H1 (cell line): ENCODE results near the gene LOC101059915.

Experiments used
- CTCF ChIA-PET: fragments of 300-600 bp; sonication (Branson Sonifier 250); formaldehyde crosslinking; loops from one replicate; lab custom pipeline; 2021; ENCODE audit not compliant: partially characterized antibody; lab: Charles Lee
- POLR2A ChIA-PET: fragments of 300-600 bp; sonication (Branson Sonifier 250); formaldehyde crosslinking; loops from one replicate; lab custom pipeline; 2021; ENCODE audit warnings: inconsistent platforms; ENCODE audit not compliant: partially characterized antibody; lab: Charles Lee
- DNase-seq, 2 experiments: peaks; one replicate each; pipeline versions ENCODE4 v3.0.0 to v3.0.0-alpha.2; 2010 to 2022; ENCODE audit warnings: low spot score in 2 of 2, low read depth in 1 of 2, mixed read lengths in 1 of 2
- FAIRE-seq: peaks from 2 replicates; lab custom pipeline; 2011; peaks lifted over from hg19 to GRCh38; lab: Jason Lieb, UNC
- H2AFZ ChIP-seq: 2 replicates; pipeline ENCODE4 v1.8.1; 2012; ENCODE audit warnings: low read length, inconsistent platforms
- H2AK5ac ChIP-seq: 2 replicates; pipeline ENCODE4 v1.6.1; 2013; ENCODE audit warnings: low read depth, low read length
- H2BK120ac ChIP-seq: replicated peaks from 2 replicates; pipeline ENCODE3; 2013; ENCODE audit warnings: low read depth, low read length, inconsistent platforms
- H2BK12ac ChIP-seq: 2 replicates; pipeline ENCODE4 v1.6.1; 2013; ENCODE audit warnings: low read depth, low read length
- H2BK15ac ChIP-seq: 2 replicates; pipeline ENCODE4 v1.6.1; 2013; ENCODE audit warnings: low read length
- H2BK20ac ChIP-seq: 2 replicates; pipeline ENCODE4 v1.6.1; 2013; ENCODE audit warnings: low read length
- H2BK5ac ChIP-seq: 2 replicates; pipeline ENCODE4 v1.6.1; 2013; ENCODE audit warnings: low read depth, low read length
- H3K14ac ChIP-seq: 2 replicates; pipeline ENCODE4 v1.6.1; 2013; ENCODE audit warnings: inconsistent platforms; ENCODE audit not compliant: insufficient read length
- H3K18ac ChIP-seq: 2 replicates; pipeline ENCODE4 v1.6.1; 2013; ENCODE audit warnings: low read length; ENCODE audit errors: extremely low read depth
- H3K23ac ChIP-seq: 2 replicates; pipeline ENCODE4 v1.6.1; 2013; ENCODE audit warnings: inconsistent platforms; ENCODE audit not compliant: insufficient read length
- H3K23me2 ChIP-seq: 2 replicates; pipeline ENCODE4 v1.6.1; 2013; ENCODE audit warnings: low read depth, low read length
- H3K27ac ChIP-seq: 2 replicates; pipeline ENCODE4 v1.6.1; 2011; ENCODE audit warnings: low read depth, low read length, inconsistent platforms
- H3K27me3 ChIP-seq, 4 experiments: replicated peaks in 1 of 4; 1 replicate in 1 of 4; 2 replicates in 3 of 4; pipeline versions ENCODE4 v1.6.1 to v1.8.1; 2011 to 2013; ENCODE audit warnings: low read length in 3 of 4, mild to moderate bottlenecking in 3 of 4, inconsistent platforms in 2 of 4, mixed read lengths in 2 of 4, moderate library complexity in 1 of 4; ENCODE audit not compliant: control insufficient read depth in 3 of 4, insufficient read depth in 3 of 4; ENCODE audit errors: extremely low read depth in 1 of 4
- H3K36me3 ChIP-seq, 4 experiments: 2 replicates each; pipeline versions ENCODE4 v1.6.1 to v1.8.1; 2011 to 2013; ENCODE audit warnings: mild to moderate bottlenecking in 4 of 4, low read length in 3 of 4, moderate library complexity in 2 of 4, control low read depth in 1 of 4, inconsistent platforms in 1 of 4; ENCODE audit not compliant: insufficient read depth in 4 of 4, control insufficient read depth in 2 of 4
- H3K4ac ChIP-seq: replicated peaks from 2 replicates; pipeline ENCODE3; 2013; ENCODE audit warnings: low read length, low read depth, mixed read lengths, inconsistent platforms; ENCODE audit not compliant: insufficient read length
- H3K4me1 ChIP-seq, 4 experiments: replicated peaks in 1 of 4; 1 replicate in 1 of 4; 2 replicates in 3 of 4; pipeline versions ENCODE4 v1.6.1 to v1.8.1; 2011 to 2013; ENCODE audit warnings: low read length in 3 of 4, inconsistent platforms in 2 of 4, mixed read lengths in 1 of 4; ENCODE audit not compliant: insufficient read depth in 4 of 4, control insufficient read depth in 3 of 4
- H3K4me2 ChIP-seq, 2 experiments: 2 replicates each; pipeline versions ENCODE4 v1.6.1 to v1.8.1; 2011 to 2013; ENCODE audit warnings: low read depth in 2 of 2, low read length in 2 of 2, control low read depth in 1 of 2, inconsistent platforms in 1 of 2, mild to moderate bottlenecking in 1 of 2; ENCODE audit not compliant: insufficient read depth in 1 of 2
- H3K4me3 ChIP-seq, 4 experiments: fragments of 200-600, 300-600 bp in 1 of 4; sonication (generic), shearing (Covaris generic), sonication (Bioruptor Twin) in 1 of 4; 2 replicates each; pipeline versions ENCODE4 v1.5.1 to v1.8.1; 2011 to 2016; ENCODE audit warnings: low read length in 4 of 4, low read depth in 3 of 4, control low read depth in 2 of 4, inconsistent platforms in 2 of 4, mild to moderate bottlenecking in 2 of 4, mixed read lengths in 1 of 4, moderate library complexity in 1 of 4; ENCODE audit not compliant: insufficient read depth in 2 of 4; ENCODE audit errors: extremely low read depth in 1 of 4
- H3K56ac ChIP-seq: replicated peaks from 2 replicates; pipeline ENCODE3; 2013; ENCODE audit warnings: low read depth, mild to moderate bottlenecking, mixed read lengths, low read length, inconsistent platforms; ENCODE audit not compliant: insufficient read length
- H3K79me1 ChIP-seq: 2 replicates; pipeline ENCODE4 v1.6.1; 2013; ENCODE audit warnings: low read depth, low read length, control low read depth
- H3K79me2 ChIP-seq, 2 experiments: 2 replicates each; pipeline versions ENCODE4 v1.6.1 to v1.8.1; 2012 to 2013; ENCODE audit warnings: low read length in 2 of 2, mild to moderate bottlenecking in 2 of 2, inconsistent platforms in 1 of 2; ENCODE audit not compliant: insufficient read depth in 2 of 2, control insufficient read depth in 1 of 2
- H3K9ac ChIP-seq, 4 experiments: replicated peaks in 1 of 4; 1 replicate in 1 of 4; 2 replicates in 3 of 4; pipeline versions ENCODE4 v1.6.1 to v1.8.1; 2011 to 2013; ENCODE audit warnings: low read depth in 3 of 4, low read length in 3 of 4, control low read depth in 2 of 4, mild to moderate bottlenecking in 2 of 4, moderate library complexity in 2 of 4, inconsistent platforms in 1 of 4; ENCODE audit errors: extremely low read depth in 1 of 4
- H3K9me3 ChIP-seq, 2 experiments: 2 replicates each; pipeline versions ENCODE4 v1.6.1 to v1.8.1; 2012 to 2013; ENCODE audit warnings: mild to moderate bottlenecking in 2 of 2, moderate library complexity in 2 of 2, control low read depth in 1 of 2, inconsistent platforms in 1 of 2, low read depth in 1 of 2, low read length in 1 of 2, mixed read lengths in 1 of 2; ENCODE audit not compliant: insufficient read depth in 2 of 2
- H4K20me1 ChIP-seq, 2 experiments: replicated peaks in 1 of 2; 2 replicates each; pipeline versions ENCODE3 to v1.8.1; 2011 to 2013; ENCODE audit warnings: inconsistent platforms in 2 of 2, low read length in 2 of 2, mild to moderate bottlenecking in 1 of 2; ENCODE audit not compliant: insufficient read depth in 2 of 2, control insufficient read depth in 1 of 2
- H4K5ac ChIP-seq: 2 replicates; pipeline ENCODE4 v1.6.1; 2013; ENCODE audit warnings: low read length, low read depth, mixed read lengths, inconsistent platforms; ENCODE audit not compliant: insufficient read length
- H4K8ac ChIP-seq: 2 replicates; pipeline ENCODE4 v1.8.0; 2013; ENCODE audit warnings: mild to moderate bottlenecking, moderate library complexity, low read length, inconsistent platforms; ENCODE audit not compliant: insufficient read depth; ENCODE audit errors: extremely low read depth
- H4K91ac ChIP-seq: replicated peaks from 2 replicates; pipeline ENCODE3; 2013; ENCODE audit warnings: low read length, mixed read lengths, inconsistent platforms; ENCODE audit not compliant: insufficient read length
- CEBPB ChIP-seq: IDR thresholded peaks from 2 replicates; pipeline ENCODE4 v1.6.1; 2012; ENCODE audit warnings: low read depth, low read length
- EZH2 ChIP-seq: fragments of 200-600 bp; sonication (generic); IDR thresholded peaks from 2 replicates; pipeline ENCODE4 v1.7.1; 2012; ENCODE audit warnings: low read depth, mild to moderate bottlenecking, moderate library complexity, low read length, inconsistent platforms; ENCODE audit not compliant: severe bottlenecking
- RNF2 ChIP-seq: fragments of 200-900, 300-1000 bp; sonication (generic); IDR thresholded peaks from 2 replicates; pipeline ENCODE4 v1.7.1; 2016; ENCODE audit warnings: borderline replicate concordance, low read depth, mild to moderate bottlenecking, antibody characterized with exemption, low read length; ENCODE audit not compliant: poor library complexity, severe bottlenecking; ENCODE audit errors: missing control alignments
- SRF ChIP-seq: IDR thresholded peaks from 2 replicates; pipeline ENCODE4 v1.6.1; 2011; ENCODE audit warnings: mild to moderate bottlenecking, low read depth, low read length, moderate library complexity
- YY1 ChIP-seq: IDR thresholded peaks from 2 replicates; pipeline ENCODE4 v1.6.1; 2011; ENCODE audit warnings: low read depth, mild to moderate bottlenecking, low read length
- WGBS, 2 experiments: shearing (Covaris generic) in 1 of 2; methylation state at CpG; one replicate each; pipeline versions ENCODE4 v1.1.6 to v1.1.7; 2013 to 2015; ENCODE audit warnings: low lambda C conversion rate in 2 of 2, mixed read lengths in 2 of 2, inconsistent platforms in 1 of 2, low coverage in 1 of 2, missing lambda C conversion rate in 1 of 2; ENCODE audit not compliant: insufficient replicate concordance in 2 of 2, insufficient coverage in 1 of 2, insufficient read length in 1 of 2; ENCODE audit errors: extremely low coverage in 1 of 2, missing lambda C conversion rate in 1 of 2; 5-methylcytosine and 5-hydroxymethylcytosine counted together
- TF ChIP-seq, protein P1 (sequence below): IDR thresholded peaks from 2 replicates; pipeline ENCODE4 v1.6.1; 2012; ENCODE audit warnings: low read length, inconsistent platforms
- TF ChIP-seq, protein P2 (sequence below): IDR thresholded peaks from 2 replicates; pipeline ENCODE4 v1.6.1; 2011; ENCODE audit warnings: low read length, improper control_type of control experiment

LOC101059915 gene

DNA sequence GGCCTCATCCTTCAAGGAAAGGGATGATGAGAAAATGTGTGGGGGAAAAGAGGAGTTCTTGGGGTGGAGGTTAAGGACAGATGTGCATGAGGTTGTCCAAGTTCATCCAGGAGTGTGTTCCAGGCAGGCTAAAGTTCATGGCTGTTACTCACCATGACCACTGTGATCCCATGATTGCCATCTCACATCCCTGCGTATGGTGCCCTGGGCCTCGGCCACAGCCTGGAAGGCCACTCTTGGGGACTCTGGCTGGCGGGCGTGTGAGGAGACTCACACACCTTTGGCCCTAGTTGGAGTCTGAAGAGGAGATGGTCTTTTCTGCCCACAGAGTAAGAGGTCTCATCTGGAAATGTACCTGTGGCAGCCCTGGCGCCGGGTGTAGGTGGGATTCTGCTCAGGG lies 7.4 kb upstream of the LOC101059915 start:
- Histone ChIP-seq H3K27ac (no peak overlapping the region), H4K20me1 (no peaks in the 10 kb centered on the region), H2BK15ac (no peak overlapping the region), H3K9ac (no peak overlapping the region), H3K56ac (no peak overlapping the region), H3K4me3 (no peak overlapping the region), H3K27me3 (no peaks in the 10 kb centered on the region), H2BK120ac (no peak overlapping the region), H3K14ac (no peak overlapping the region), H4K8ac (no peak overlapping the region), H3K79me1 (no peaks in the 10 kb centered on the region), H3K36me3 (no peaks in the 10 kb centered on the region), H2BK5ac (no peak overlapping the region), H3K4me2 (no peak overlapping the region), H2BK12ac (no peak overlapping the region), H3K4ac (no peak overlapping the region), H4K91ac (no peak overlapping the region), H2BK20ac (no peak overlapping the region), H4K5ac (no peak overlapping the region), H2AK5ac (no peak overlapping the region), H3K23ac (no peak overlapping the region), H3K79me2 (no peaks in the 10 kb centered on the region), H3K23me2 (no peaks in the 10 kb centered on the region), H3K18ac (no peak overlapping the region), H2AFZ (no peak overlapping the region), H3K4me1 (no peaks in the 10 kb centered on the region), H3K9me3 (no peaks in the 10 kb centered on the region)
- DNase-seq (no peak), FAIRE-seq (no peak)
- 100% methylated on average over 3 of the region's 6 CpGs; no CpG with 5 or more reads in 1 of the 2 experiments for WGBS, 2 experiments
- ChIA-PET CTCF (no interaction called here), POLR2A (no interaction called here)
- TF ChIP-seq YY1 (no peak), EZH2 (no peak), SRF (no peak), RNF2 (no peak), CEBPB (no peak)
- TF ChIP-seq, protein P1, sequence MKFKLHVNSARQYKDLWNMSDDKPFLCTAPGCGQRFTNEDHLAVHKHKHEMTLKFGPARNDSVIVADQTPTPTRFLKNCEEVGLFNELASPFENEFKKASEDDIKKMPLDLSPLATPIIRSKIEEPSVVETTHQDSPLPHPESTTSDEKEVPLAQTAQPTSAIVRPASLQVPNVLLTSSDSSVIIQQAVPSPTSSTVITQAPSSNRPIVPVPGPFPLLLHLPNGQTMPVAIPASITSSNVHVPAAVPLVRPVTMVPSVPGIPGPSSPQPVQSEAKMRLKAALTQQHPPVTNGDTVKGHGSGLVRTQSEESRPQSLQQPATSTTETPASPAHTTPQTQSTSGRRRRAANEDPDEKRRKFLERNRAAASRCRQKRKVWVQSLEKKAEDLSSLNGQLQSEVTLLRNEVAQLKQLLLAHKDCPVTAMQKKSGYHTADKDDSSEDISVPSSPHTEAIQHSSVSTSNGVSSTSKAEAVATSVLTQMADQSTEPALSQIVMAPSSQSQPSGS, result no peak
- TF ChIP-seq, protein P2, sequence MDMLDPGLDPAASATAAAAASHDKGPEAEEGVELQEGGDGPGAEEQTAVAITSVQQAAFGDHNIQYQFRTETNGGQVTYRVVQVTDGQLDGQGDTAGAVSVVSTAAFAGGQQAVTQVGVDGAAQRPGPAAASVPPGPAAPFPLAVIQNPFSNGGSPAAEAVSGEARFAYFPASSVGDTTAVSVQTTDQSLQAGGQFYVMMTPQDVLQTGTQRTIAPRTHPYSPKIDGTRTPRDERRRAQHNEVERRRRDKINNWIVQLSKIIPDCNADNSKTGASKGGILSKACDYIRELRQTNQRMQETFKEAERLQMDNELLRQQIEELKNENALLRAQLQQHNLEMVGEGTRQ, result no peak
